ENCODE measurements around the gene TEAD4.

- no peak for TF ChIP-seq FOXK2 (IDR thresholded peaks at IDR 0.05)
- TF ChIP-seq BHLHE40 (IDR thresholded peaks at IDR 0.05; ENCODE audit: borderline replicate concordance), result no peak
- no peak for TF ChIP-seq LEF1 (IDR thresholded peaks at IDR 0.05; ENCODE audit: borderline replicate concordance)
- TF ChIP-seq TARDBP (IDR thresholded peaks at IDR 0.05), result no peak
These were observed 75.0 kb downstream of the TEAD4 start for GRCh38 chr12:3034067-3034750.
